GM18499 (cell line): ENCODE results near the gene MGAT4B.

Source experiments
- ATAC-seq: cut with Tn5 transposase; IDR thresholded peaks from one replicate; pipeline ENCODE4 v1.9.1; 2021; ENCODE audit warnings: moderate number of reproducible peaks; ENCODE audit not compliant: insufficient read depth, unreplicated experiment

The MGAT4B gene

GRCh38 chr5:179755022-179755421 is 51.6 kb downstream of the MGAT4B start:
- ATAC-seq: no peak

DNA sequence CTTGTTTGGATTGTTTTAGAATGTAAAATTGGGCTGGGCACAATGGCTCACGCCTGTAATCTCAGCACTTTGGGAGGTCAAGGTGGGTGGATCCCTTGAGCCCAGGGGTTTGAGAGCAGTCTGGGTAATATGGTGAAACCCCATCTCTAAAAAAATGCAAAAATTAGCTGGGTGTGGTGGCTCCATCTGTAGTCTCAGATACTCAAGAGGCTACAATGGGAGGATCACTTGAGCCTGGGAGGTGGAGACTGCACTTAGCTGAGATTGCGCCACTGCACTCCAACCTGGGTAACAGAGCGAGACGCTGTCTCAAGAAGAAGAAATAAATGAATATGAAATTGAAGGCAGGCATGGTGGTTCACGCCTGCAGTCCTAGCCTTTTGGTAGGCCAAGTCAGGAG is 52.7 kb downstream of the MGAT4B start:
- no peak for ATAC-seq

- ATAC-seq: no peak
These were observed 56.7 kb downstream of the MGAT4B start for GRCh38 chr5:179749857-179750508.

GRCh38 chr5:179747811-179748210 is 58.9 kb downstream of the MGAT4B start:
- ATAC-seq: no peak
